Peyer's patch (tissue), 4 donors: ENCODE measurements around the gene SIPA1L3.

Experiments used
- CTCF ChIP-seq, 6 experiments: fragments of 450-650 bp in 4 of 6; fragments of 200-600 bp in 2 of 6; sonication (generic) in 1 of 6; IDR thresholded peaks; one replicate each; pipeline ENCODE4 v1.5.1; 2017 to 2019; ENCODE audit warnings: antibody characterized with exemption in 6 of 6, mild to moderate bottlenecking in 3 of 6, moderate library complexity in 1 of 6
- POLR2A ChIP-seq, 2 donors: fragments of 450-650 bp; IDR thresholded peaks; one replicate each; pipeline ENCODE4 v1.5.1; 2017; ENCODE audit warnings: antibody characterized with exemption in 2 of 2, mild to moderate bottlenecking in 2 of 2, moderate library complexity in 2 of 2

- no peak for TF ChIP-seq CTCF (IDR thresholded peaks at IDR 0.05)
- no peak for TF ChIP-seq POLR2A (IDR thresholded peaks at IDR 0.05)
Observed at GRCh38 chr19:38223119-38223523, 316.1 kb downstream of the SIPA1L3 start.
